ENCODE data around the gene LRBA.

Gene LRBA

DNA sequence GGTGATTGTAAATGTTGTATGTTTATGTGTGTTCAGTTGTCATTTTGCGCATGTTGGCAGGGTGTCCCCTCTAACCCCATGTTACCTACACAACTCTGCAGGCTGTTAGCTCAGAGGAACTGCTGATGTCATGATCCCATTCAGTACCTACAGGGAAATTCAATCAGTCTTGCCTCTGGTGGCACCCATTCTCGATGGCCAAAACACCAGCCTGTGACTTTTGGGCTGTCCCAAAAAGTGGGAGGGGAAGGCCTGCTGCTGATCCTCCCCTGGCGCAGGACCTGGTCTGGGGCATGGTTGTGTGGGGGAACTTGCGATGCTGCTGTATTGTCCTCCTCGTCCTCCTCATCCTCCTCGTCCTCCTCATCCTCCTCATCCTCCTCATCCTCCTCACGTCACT lies 762.3 kb downstream of the LRBA start:
- DNase-seq (ENCODE audit: low read depth in 2 of 2, low spot score in 1 of 2): no peak

DNA sequence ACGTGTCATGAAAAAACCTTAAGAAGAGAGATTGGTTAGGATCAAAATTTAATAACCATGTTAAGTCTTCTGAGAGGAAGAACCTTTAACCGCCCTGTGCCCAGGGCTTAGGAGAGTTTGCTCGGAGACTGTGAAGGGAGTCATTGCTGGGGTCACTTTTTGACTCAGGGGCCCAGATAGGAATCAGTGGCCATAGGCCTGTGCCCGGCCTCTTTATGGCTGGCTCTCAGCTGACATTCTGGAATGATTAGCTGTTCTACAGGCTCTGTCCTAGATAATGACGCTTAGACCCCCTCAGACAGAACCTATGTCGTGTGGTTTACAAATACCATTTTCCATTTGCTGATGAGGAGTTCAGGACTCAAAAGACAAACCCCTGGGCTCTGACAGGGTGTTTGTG lies 762.8 kb downstream of the LRBA start:
- DNase-seq (ENCODE audit: low read depth in 2 of 2, low spot score in 1 of 2): no peak

DNA sequence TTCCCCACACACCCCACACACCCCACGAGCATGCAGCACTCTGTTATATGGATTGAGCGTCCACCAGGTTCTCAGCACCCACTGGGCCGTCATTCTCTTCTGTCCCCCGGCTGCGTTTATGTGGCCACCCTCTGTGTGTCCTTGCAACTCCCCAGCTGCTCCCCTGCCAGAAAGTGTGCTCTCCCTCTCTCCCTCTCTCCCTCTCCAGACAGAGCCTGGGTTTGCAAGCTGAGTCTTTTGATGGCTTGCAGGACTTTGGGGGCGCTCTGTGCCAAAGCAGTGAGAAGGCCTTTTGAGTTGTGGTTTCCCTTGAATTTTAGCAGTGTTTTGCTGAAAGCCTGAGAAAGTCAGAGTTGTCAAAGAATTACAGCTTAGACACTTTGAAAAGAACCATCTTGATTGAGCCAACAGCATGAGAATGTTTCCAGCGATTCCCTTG lies 763.3 kb downstream of the LRBA start:
- no peak for DNase-seq (ENCODE audit: low read depth in 2 of 2, low spot score in 1 of 2)

DNA sequence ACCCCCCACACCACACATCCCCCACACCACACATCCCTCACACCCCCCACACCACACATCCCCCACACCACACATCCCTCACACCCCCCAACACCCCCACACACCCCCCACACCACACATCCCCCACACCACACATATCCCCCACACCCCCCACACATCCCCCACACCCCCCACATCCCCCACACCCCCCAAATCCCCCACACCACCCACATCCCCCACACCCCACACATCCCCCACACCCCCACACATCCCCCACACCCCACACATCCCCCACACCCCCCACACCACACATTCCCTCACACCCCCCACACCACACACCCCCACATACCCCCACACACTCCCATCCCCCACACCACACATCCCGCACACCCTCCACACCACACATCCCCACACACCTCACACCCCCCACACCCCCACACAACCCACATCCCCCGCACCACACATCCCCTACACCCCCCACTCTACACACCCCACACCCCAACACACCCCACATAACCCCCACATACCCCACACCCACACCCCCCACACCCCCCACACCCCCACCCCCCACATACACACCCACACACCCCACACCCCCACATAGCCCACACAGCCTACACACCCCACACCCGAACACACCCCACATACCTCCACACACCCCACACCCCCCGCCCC lies 764.0 kb downstream of the LRBA start:
- no peak for DNase-seq (ENCODE audit: low read depth in 2 of 2, low spot score in 1 of 2)

DNA sequence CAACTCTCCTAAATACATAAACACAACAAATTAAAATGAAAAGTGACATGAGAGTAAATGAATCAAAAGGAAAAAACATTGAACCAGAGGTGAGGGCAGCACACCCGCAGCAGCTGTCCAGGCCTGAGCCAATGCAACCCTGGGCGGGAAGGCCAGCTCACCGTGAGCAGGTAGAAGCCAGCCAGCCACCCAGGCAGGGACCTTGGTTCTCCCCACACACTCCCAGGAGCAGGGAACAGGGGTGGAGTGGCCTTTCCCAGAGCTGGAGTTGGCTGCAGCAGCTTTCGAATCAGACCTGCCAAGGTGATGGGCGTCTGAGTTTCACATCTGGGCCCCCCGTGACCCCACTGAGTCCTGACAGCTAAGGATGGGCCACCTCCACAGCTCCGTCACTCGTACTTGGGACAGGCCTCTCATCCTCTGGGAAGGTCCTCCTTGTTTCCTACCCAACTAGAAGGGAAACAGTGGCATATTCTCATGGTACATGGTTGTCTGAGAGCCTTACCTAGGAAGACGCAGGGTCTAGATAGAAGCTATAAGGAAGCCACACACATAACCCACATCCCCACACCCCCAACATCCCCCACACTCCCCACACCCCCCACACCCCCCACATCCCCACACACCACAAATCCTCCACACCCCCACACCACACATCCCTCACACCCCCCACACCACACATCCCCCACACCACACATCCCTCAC lies 764.6 kb downstream of the LRBA start:
- DNase-seq (ENCODE audit: low read depth in 2 of 2, low spot score in 1 of 2): no peak

DNA sequence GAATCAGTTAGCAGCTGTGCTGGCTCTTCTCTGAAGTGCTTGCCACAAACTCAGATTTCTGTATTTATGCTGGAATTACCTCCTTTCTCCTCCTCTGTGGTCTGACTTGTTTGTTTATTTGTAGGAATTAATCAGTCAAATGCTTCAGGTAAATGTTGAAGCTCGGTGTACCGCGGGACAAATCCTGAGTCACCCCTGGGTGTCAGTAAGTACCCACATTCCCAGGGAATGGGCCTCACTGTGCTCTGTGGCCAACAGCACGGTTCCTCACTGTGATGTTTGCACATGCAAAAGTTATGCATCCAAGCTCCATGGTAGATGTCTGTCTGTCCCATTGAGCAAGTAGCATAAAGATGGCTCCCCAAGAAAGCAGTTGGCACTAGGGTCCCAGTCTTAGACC lies 766.9 kb downstream of the LRBA start:
- no peak for DNase-seq (ENCODE audit: low read depth in 2 of 2, low spot score in 1 of 2)

DNA sequence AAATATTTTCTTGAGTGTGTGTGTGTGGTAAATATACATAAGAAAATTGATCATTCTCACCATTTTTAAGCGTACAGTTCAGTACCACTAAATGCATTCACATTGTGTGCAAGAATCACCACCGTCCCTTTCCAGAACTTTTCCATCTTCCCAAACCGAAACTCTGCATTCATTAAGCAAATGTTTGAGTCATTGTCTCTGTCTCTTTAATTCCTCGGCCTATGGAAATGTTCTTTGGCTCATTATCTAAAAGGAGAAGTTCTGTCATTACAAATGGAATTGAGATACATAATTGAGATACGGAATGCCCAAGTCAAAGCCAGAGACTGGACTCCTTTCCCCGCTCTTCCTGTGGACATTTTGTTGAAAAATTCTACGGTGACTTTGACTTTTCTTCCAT lies 767.9 kb downstream of the LRBA start:
- DNase-seq (ENCODE audit: low read depth in 2 of 2, low spot score in 1 of 2): no peak

DNA sequence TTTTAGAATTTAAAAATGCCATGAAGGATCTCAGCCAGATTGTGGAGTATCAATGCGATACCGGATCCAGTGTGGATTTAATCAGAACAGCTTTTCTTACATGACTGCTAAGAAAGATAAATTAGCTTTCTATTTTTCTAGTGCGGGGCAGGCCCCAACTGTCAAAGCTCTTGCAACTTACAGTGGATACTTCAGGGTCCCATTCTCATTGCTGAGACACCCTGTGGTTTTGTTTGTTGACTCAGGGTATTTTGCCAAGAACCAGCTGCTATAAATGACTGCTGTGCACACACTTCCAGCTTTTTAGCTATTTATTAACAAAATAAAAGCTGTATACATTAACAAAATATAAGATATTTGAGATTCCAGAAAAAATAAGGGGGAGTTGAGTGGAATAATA lies 770.5 kb downstream of the LRBA start:
- DNase-seq (ENCODE audit: low read depth in 2 of 2, low spot score in 1 of 2): no peak

DNA sequence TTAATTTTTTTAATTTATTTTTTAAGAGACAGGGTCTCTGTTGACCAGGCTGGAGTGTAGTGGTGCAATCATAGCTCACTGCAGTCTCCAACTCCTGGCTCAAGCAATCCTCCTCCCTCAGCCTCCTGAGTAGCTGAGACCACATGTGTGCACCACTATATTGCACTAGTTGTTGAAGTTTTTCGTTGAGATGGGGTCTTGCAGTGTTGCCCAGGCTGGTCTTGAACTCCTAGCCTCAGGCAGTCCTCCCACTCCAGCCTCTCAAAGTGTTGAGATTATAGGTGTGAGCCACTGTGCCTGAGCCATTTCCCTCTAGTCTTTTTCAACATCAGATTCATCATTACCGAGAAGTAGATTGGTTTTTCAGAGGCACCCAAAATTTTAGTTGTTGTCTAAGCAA lies 771.2 kb downstream of the LRBA start:
- no peak for DNase-seq (ENCODE audit: low read depth in 2 of 2, low spot score in 1 of 2)

DNA sequence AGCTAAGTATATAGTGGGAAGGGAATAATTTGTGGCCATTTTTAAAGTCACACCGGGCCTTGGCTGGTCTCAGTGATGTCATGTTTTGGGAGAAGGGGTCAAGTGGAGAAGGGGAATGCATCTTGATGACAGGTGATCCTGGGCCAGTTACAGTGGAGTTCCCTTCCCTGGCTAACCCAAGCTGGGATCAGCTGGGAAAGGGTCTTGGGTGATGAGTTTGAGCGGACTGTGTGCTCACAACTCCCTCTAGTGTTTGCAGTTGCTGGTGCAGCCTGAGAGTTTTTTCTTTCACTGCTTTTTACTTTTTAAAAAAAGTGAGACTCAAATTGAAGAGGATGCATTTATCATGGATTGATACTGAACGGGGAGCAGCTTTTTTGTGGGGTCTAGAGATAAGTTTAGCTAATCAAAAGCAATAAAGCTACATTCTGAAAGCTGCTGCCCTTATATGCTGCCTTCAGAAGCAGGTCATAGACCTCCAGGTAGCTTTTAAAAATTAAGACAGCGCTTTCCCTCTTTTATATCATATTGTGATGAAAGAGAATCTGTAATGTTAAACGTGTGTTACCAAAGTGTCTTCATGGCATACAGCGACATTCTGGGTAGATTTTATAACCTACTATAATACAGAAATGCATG lies 772.1 kb downstream of the LRBA start:
- DNase-seq (ENCODE audit: low read depth in 2 of 2, low spot score in 1 of 2): no peak

DNA sequence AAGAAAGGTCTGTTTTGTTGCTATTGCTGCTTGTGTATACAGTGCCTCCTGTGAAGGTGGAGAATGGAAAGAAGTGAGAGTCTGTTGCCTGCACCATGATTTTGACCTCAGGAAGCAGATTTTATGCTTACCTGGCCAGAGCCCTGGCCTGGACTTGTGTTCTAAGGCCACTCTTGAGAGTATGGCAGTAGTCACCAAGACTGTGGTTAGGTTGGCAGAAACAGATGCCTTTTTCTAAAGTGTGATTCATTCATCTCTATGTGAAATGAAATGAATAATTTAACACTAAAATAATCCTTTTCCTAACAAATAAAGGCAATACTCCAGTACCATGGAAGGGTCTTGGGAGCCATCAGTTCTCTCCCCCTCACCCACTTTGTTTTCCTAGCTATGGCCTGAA lies 775.1 kb downstream of the LRBA start:
- DNase-seq (ENCODE audit: low read depth in 2 of 2, low spot score in 1 of 2): no peak

DNA sequence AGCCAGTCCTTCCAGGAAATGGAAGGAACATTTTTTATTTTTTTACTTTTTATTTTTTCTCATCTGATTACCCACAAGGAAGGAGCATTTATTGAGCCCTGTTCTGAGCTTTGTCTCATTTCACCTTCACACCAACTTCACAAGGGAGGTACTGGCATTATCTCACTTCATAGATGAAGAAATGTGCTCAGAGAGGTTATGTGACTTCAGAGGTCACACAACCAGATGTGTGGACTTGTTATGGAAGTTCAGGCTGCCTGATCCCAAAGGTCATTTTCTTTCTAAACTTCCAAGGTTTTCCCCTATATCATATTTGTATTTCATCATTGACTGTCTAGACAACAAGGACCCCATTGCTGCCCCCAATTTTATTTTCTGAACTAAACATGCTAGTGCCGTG lies 776.5 kb downstream of the LRBA start:
- DNase-seq (ENCODE audit: low read depth in 2 of 2, low spot score in 1 of 2): no peak

DNA sequence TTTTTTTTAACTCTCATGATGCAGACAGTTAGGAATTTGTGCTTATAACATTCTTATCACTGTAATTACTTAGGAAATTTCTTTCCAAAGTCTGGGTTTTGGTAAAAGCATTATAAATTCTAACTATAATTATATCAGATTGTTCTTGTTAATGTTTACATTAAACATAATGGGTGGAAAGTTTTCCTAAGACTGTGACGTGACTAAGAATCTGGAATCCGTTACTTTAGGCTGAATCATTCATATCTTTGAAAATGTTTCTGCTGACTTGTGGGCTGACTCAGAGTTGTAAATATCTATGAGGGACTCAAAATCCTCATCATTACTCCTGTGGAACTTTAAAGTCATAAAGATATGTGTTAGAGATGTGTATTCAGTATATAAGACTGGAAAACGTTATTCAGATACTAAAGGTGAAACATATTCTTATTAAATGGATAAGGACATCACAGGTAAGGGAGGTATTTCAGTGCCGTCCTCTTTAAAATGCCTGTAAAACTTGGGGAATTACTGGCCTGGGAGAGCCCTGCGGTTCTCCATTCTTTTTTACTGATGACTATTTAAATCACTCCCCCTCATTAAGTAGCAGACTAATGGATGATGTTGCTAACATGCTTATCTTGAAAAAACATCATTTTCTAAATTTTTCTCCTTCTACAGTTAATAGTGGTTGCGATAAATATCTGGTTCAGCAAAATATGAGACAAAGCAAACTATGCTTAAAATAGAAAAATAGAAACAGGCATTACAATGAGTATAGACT lies 777.8 kb downstream of the LRBA start:
- no peak for DNase-seq (ENCODE audit: low read depth in 2 of 2, low spot score in 1 of 2)

DNA sequence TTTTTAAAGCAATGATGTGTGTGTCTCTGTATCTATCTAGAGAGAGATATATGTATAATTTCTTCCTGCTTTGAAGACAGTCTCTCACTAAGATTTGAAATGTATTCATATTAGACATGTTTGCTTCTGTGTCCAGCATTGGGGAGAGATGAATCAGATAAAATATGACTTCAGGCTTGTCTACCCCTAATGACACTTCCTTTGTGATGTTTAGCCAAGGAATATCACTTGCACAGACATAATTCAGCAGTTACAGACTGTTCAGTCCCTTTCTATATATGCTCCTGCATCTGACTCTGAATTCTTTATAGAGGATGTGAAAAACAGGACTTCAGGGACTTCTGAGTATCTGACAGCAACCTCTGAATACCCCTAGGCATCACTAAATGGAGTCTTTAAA lies 778.5 kb downstream of the LRBA start:
- DNase-seq (ENCODE audit: low read depth in 2 of 2, low spot score in 1 of 2): no peak

DNA sequence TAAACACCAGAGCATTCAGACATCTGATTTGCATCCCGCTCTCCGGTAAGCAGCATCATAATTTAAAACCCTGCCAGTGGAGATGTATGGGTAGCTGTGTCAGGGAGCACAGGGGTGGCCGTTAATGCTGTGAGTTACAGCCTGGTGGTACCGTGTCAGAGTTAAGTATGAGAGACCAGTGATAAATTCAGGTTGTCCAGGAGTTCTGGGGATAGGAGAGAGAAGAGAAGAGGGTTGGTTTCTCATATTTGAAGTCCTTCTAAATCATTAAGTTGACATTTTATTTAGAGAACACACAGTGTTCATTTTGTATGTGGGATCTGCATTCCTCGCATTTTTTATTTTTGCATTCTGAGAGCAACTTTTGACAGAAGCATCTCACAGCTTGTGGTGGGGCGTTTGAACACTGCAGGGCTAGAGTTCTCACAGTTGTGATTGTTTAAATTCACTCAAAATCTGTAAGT lies 779.2 kb downstream of the LRBA start:
- DNase-seq (ENCODE audit: low read depth in 2 of 2, low spot score in 1 of 2): no peak

DNA sequence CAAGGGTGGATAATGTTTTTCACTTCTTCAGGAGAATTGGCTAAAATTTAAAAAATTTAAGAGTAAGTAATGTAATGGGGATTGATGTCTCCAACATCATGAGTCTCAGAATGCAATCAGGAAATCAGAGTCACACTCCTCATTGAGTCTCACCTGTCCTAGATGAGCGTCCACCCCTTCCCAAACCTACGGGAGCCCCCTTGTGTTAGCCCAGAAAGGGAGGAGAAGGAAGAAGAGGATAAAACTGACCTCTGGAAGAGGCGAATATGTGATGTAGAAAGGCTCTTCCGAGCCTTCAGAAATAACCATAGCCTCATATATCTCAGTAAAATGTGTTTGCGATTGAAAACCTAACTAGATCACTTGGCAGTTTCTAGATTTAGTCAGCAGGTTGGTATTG lies 779.8 kb downstream of the LRBA start:
- DNase-seq (ENCODE audit: low read depth in 2 of 2, low spot score in 1 of 2): no peak

DNA sequence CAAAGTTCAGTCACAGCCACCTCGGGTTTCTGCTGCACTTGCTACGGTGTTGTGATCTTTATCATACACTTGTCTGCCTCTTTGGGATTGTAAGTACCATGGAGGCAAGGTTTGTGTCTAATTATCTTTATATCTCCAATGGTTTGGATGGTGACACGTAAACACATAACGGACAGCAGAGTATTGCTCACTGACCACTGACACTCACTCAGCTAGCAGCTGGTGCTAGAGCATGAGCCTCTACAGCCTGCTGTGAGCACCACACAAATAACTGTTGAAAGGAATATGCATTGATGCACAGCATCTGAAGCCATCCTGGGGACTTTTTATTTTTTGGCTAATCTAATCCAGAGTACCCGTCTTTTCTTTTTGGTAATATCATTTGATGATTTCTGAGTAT lies 780.8 kb downstream of the LRBA start:
- no peak for DNase-seq (ENCODE audit: low read depth in 2 of 2, low spot score in 1 of 2)

DNA sequence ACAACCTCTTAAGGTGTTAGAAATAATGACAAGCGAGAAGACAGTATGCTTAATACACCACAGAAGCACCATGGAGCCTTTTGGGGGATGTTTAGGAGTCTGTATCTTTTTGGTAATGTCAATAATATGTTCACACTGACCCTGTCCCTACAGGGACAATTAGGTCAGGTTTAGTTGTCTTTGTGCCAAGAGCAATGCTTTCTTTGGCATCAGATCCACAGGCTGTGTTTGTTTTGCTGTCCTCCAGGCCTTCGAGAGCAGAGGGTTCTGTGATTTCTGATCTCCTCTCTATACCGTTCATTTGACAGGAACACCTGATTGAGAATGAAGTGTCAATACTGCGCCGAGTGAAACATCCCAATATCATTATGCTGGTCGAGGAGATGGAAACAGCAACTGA lies 783.1 kb downstream of the LRBA start:
- no peak for DNase-seq (ENCODE audit: low read depth in 2 of 2, low spot score in 1 of 2)

DNA sequence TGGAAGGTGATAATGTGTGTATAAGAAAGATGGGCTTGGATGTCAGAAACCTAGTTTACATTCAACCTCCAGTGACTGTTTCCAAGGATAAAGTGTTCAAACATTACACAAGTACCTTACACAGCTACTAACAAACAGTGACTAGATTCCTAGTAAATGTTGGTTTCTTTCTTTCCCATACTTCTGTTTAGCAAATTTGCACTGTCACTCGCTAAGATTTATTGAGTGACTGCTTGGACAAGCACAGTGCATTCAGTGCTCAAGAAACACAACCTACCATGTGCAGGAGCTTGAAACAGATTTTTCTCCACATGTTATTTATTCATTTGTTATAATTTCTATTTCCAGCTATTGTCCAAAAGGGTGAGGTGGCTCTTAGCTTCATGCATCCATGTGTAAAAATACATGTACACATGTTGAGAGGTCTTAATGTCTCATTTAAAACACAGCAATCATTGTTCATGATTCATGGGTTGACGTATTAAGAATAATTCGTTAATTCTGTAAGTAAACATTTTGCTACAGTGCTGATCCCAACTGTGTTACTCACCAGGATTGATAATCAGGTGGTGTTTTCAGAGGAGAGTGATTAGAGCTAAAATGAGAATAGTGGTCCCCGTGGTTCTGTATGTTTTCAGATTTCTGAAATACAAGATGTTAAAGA lies 783.8 kb downstream of the LRBA start:
- no peak for DNase-seq (ENCODE audit: low read depth in 2 of 2, low spot score in 1 of 2)

DNA sequence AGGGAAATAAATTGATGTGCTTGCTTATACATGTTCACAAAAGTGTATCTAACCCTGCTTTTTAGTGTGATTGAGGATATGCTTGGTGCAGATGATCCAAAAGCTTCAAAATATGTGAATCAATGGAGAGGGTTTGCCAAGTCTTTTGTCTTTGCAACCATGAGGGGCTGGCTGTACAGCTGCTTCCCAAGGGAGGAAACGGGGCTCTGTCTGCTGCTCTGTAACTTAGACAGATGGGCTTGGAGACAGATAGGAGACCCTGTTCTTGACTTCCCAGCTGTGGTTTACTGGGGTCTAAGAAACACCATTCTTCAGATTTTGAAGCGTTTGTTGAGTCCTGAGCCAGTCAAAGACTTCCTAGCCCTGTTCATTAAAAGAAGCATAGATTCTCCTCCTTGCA lies 784.5 kb downstream of the LRBA start:
- no peak for DNase-seq (ENCODE audit: low read depth in 2 of 2, low spot score in 1 of 2)

DNA sequence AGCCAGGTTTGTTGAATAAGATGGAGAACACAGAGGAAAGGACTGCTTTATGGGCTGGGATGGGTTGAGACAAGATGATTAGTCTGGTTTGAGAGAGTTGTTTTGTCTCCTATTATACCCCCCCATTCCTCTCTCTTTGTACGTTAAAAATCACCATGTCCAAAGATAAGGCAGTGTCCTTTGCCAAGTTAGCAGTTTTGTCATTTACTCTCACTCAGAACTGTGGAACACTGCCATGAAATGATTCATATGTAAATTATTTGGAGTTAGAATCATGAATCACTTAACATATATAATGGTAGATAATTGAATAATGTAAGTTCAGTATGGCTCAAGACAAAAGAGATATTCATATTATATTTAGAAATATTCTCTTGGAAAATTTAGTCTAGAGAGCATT lies 785.6 kb downstream of the LRBA start:
- DNase-seq (ENCODE audit: low read depth in 2 of 2, low spot score in 1 of 2): no peak
